Measurements from ENCODE around the gene PDZD2. TPM values are rescaled to one million over a fixed set of nuclear protein-coding genes. Genes with fewer than 3 reads are reported as not detected.
A peak's percentile ranks its signal among the peaks of the same experiment; 100 is the strongest.
"Not testable (repeated sequence)": the region's sequence is repeated elsewhere in the genome, so short reads cannot be mapped to it uniquely, and the experiment has no call there.

Gene PDZD2
- total and polyA plus RNA-seq, 8 donors = under 0.01 to 61.3 (median 5.8) TPM

DNA sequence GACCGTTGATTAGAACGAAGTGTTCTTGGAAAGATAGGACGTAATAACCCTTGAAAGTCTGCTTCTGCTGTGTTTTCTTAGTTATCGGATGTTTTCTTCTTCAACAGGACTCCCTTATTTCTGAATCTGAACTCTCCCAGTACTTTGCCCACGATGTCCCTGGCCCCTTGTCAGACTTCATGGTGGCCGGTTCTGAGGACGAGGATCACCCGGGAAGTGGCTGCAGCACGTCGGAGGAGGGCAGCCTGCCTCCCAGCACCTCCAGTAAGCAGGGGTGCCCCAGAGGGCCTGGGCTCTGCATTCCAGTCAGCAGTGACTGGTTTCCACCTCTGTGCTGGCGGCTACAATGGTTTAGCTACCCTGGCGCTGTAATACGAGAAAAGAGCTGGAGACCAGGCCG, 433.1 kb downstream of the PDZD2 start:
- no peak for DNase-seq
- no peaks in the 10 kb centered on the region for H3K9me3 ChIP-seq
- no peak overlapping the region for H3K4me3 ChIP-seq
- TF ChIP-seq EP300 (IDR thresholded peaks at IDR 0.05) (no peak), POLR2A (IDR thresholded peaks at IDR 0.05) (no peak), POLR2AphosphoS5 (IDR thresholded peaks at IDR 0.05) (no peak)
- TF ChIP-seq, protein P1, sequence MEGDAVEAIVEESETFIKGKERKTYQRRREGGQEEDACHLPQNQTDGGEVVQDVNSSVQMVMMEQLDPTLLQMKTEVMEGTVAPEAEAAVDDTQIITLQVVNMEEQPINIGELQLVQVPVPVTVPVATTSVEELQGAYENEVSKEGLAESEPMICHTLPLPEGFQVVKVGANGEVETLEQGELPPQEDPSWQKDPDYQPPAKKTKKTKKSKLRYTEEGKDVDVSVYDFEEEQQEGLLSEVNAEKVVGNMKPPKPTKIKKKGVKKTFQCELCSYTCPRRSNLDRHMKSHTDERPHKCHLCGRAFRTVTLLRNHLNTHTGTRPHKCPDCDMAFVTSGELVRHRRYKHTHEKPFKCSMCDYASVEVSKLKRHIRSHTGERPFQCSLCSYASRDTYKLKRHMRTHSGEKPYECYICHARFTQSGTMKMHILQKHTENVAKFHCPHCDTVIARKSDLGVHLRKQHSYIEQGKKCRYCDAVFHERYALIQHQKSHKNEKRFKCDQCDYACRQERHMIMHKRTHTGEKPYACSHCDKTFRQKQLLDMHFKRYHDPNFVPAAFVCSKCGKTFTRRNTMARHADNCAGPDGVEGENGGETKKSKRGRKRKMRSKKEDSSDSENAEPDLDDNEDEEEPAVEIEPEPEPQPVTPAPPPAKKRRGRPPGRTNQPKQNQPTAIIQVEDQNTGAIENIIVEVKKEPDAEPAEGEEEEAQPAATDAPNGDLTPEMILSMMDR (IDR thresholded peaks at IDR 0.05) = no peak
- H3K27me3 ChIP-seq = no peaks in the 10 kb centered on the region
- H3K4me1 ChIP-seq = no peaks in the 10 kb centered on the region
- intact Hi-C loops (cut with DNase I; ENCODE audit: low total_unique reads) = no loop called here
- H3K36me3 ChIP-seq = peaks cover 0 to 21% (median 10%) of the 10 kb centered on the region in 4 donors
- no peak overlapping the region for H3K27ac ChIP-seq
- 88 to 97% (median 94%) methylated on average over 12 to 14 of the region's 14 CpGs for WGBS, 5 donors

DNA sequence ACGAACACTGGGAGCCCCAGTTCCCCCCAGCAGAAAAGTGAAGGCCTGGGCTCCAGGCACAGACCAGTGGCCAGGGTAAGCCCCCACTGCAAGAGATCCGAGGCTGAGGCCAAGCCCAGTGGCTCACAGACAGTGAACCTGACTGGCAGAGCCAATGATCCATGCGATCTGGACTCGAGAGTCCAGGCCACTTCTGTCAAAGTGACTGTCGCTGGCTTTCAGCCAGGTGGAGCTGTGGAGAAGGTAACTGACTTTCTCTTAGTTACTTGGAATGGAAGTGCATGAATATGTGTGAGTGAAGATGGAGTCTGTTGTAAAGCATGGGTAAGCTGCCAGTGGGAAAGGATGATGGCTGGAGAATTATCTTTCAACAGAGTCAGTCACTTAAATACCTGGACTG, 435.5 kb downstream of the PDZD2 start:
- Histone ChIP-seq H3K27me3 (no peaks in the 10 kb centered on the region), H3K4me1 (no peaks in the 10 kb centered on the region), H3K27ac (no peak overlapping the region), H3K36me3 (peaks cover 0 to 24% (median 13%) of the 10 kb centered on the region in 4 donors), H3K4me3 (no peak overlapping the region), H3K9me3 (no peaks in the 10 kb centered on the region)
- DNase-seq = peak in 1 of 2 donors; percentile 26
- 66 to 83% (median 77%) methylated on average over 1 to 5 of the region's 5 CpGs for WGBS, 5 donors
- intact Hi-C loops (cut with DNase I; ENCODE audit: low total_unique reads) = no loop called here
- TF ChIP-seq, protein P1 (IDR thresholded peaks at IDR 0.05) = no peak
- TF ChIP-seq POLR2A (IDR thresholded peaks at IDR 0.05) (no peak), EP300 (IDR thresholded peaks at IDR 0.05) (no peak), POLR2AphosphoS5 (IDR thresholded peaks at IDR 0.05) (no peak)

DNA sequence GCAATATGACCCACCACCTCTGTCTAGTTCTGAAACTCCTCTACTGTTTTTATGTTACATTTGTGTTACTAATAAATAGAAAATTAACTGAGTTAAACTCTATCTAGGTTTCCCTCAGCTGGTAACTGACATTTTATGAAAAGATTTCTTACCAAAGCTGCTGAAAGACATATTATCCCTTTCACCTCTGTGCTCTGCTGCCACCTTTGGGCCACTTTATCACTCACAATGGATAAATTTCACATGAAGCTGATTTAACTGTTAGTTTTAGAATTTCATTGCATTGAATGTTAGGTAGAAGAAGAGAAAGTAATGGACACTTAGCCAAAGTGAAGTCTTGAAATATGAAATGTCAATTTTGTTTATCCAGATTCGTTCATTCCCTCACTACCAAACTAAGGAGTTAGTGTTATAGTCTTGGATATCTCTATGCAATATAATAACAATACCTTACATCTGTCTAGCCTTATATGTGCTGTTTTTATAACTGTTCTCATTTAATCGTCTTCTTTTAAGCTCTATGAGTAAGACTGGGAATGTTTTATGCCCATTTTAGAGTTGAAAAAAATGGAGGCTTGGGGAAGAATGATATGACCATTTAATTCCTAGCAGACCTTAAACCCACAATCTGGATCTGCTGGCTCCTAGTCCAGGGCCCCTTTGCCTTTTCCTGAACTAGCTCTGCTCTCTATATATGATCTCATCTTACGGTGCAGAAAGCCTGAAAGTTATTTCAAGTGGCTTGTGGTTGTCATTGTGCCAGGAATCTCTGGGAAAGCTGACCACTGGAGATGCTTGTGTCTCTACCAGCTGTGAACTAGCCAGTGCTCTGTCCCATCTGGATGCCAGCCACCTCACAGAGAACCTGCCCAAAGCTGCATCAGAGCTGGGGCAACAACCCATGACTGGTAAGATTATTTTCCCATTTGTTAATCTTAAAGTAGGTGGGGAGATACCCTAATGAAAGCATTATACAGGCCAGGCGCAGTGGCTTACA, 438.1 kb downstream of the PDZD2 start:
- no peaks in the 10 kb centered on the region for H3K27me3 ChIP-seq
- TF ChIP-seq POLR2A (IDR thresholded peaks at IDR 0.05) = no peak
- TF ChIP-seq, protein P1 (IDR thresholded peaks at IDR 0.05) = peak in 5 of 7 experiments; percentile 42 to 66 (median 46)
- TF ChIP-seq EP300 (IDR thresholded peaks at IDR 0.05) = no peak
- TF ChIP-seq POLR2AphosphoS5 (IDR thresholded peaks at IDR 0.05) = no peak
- no peaks in the 10 kb centered on the region for H3K9me3 ChIP-seq
- H3K4me1 ChIP-seq = no peaks in the 10 kb centered on the region
- H3K4me3 ChIP-seq = no peak overlapping the region
- intact Hi-C loops (cut with DNase I; ENCODE audit: low total_unique reads) = loop anchor here (5.0 kb wide), 1 partner anchor 250 kb away; no protein-coding TSS in a partner anchor
- DNase-seq = peak; percentile 38 to 81
- peaks cover 0 to 24% (median 13%) of the 10 kb centered on the region in 4 donors for H3K36me3 ChIP-seq
- WGBS, 5 donors = 44 to 48% (median 46%) methylated on average over 4 of the region's 4 CpGs
- H3K27ac ChIP-seq = no peak overlapping the region

DNA sequence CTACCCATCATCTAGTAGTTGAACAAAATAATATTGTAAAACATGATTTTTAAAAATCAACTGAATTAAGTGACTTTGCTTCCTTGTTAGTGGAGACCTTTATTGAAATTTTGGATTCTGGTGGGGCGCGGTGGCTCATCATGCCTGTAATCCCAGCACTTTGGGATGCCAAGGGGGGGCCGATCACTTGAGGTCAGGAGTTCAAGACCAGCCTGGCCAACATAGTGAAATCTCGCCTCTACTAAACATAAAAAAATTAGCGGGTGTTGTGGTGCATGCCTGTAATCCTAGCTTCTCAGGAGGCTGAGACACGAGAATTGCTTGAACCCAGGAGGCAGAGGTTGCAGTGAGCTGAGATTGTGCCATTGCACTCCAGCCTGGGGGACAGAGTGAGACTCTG, 439.9 kb downstream of the PDZD2 start:
- 92 to 95% (median 93%) methylated on average over 6 of the region's 6 CpGs for WGBS, 5 donors
- H3K9me3 ChIP-seq, H3K27me3 ChIP-seq, DNase-seq, H3K4me3 ChIP-seq, H3K27ac ChIP-seq, H3K4me1 ChIP-seq: not testable (repeated sequence)
- H3K36me3 ChIP-seq = peaks cover 0 to 12% (median 8%) of the 10 kb centered on the region in 4 donors
- intact Hi-C loops (cut with DNase I; ENCODE audit: low total_unique reads) = loop anchor here (5.0 kb wide), 1 partner anchor 252 kb away; no protein-coding TSS in a partner anchor

GRCh38 chr5:32080565-32080964, 441.6 kb downstream of the PDZD2 start:
- H3K4me1 ChIP-seq; intact Hi-C loops (cut with DNase I; ENCODE audit: low total_unique reads); H3K4me3 ChIP-seq; DNase-seq; H3K9me3 ChIP-seq; H3K27ac ChIP-seq; H3K27me3 ChIP-seq; H3K36me3 ChIP-seq: not testable (repeated sequence)
- WGBS, 5 donors = 100% methylated on average over 1 of the region's 1 CpG

Measured in stomach (tissue), 9 donors.